ENCODE results near the gene HDAC2. TPM values are rescaled to one million over a fixed set of nuclear protein-coding genes. Genes with fewer than 3 reads are reported as not detected.
"Not testable (repeated sequence)": the region's sequence is repeated elsewhere in the genome, so short reads cannot be mapped to it uniquely, and the experiment has no call there.

The HDAC2 gene
- total and polyA plus RNA-seq, 3 experiments from 2014 or later, result 76.8 to 121 (median 115) TPM

DNA sequence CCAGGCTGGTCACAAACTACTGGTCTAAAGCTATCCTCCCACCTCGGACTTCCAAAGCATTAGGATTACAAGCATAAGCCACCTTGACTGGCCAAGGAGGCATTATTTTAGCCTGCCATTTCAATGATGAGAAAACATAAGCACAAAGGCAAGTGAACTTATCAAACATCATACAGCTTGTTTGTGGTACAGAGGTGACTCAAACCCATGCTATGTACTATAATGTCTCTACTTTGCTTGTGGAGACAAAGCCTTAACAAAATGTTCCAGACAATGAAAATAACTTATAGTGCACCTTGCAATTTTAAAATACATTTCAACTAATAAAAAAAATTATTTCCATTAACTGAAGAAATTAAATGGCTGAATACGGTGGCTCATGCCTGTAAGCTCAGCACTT is 26.2 kb downstream of the HDAC2 start:
- ChIA-PET POLR2A (no interaction called here), CTCF (interaction anchor here (1.3 kb wide), 1 partner anchor 8 kb away, joined by 3 read pairs; no protein-coding TSS in a partner anchor)
- Histone ChIP-seq H3K27me3 (ENCODE audit: insufficient read depth, low read length, poor library complexity, severe bottlenecking) (no peaks in the 10 kb centered on the region), H3K27ac (ENCODE audit: low read depth, low read length) (no peak overlapping the region), H3K4me3 (ENCODE audit: low read length) (no peak overlapping the region), H3K36me3 (ENCODE audit: insufficient read depth, low read length) (no peaks in the 10 kb centered on the region), H3K9me3 (ENCODE audit: low read length) (no peaks in the 10 kb centered on the region), H3K4me1 (ENCODE audit: insufficient read depth, low read length) (no peaks in the 10 kb centered on the region)
- no peak for DNase-seq
- Mint-ChIP-seq H3K27ac (no peak overlapping the region), H3K36me3 (peaks cover 0 to 76% (median 19%) of the 10 kb centered on the region in 3 donors), H3K4me1 (peaks cover 0 to 4% (median 2%) of the 10 kb centered on the region in 3 donors), H3K4me3 (no peak overlapping the region), H3K9me3 (no peaks in the 10 kb centered on the region), H3K27me3 (no peaks in the 10 kb centered on the region)

- ChIA-PET CTCF (interaction anchor here (1.1 to 1.8 kb wide), 2 partner anchors 12 to 31 kb away, joined by 3 to 6 read pairs; no protein-coding TSS in a partner anchor), POLR2A (no interaction called here)
- H3K9me3 ChIP-seq (ENCODE audit: low read length), result no peaks in the 10 kb centered on the region
- no peak overlapping the region for H3K27ac ChIP-seq (ENCODE audit: low read depth, low read length)
- no peaks in the 10 kb centered on the region for H3K36me3 ChIP-seq (ENCODE audit: insufficient read depth, low read length)
- Mint-ChIP-seq H3K4me1 (no peaks in the 10 kb centered on the region), H3K27ac (peak overlapping the region in 2 of 8 donors; percentile 14 to 51), H3K4me3 (no peak overlapping the region), H3K27me3 (no peaks in the 10 kb centered on the region), H3K36me3 (peaks cover 0 to 63% (median 15%) of the 10 kb centered on the region in 3 donors), H3K9me3 (no peaks in the 10 kb centered on the region)
- no peak for DNase-seq
- H3K27me3 ChIP-seq (ENCODE audit: insufficient read depth, low read length, poor library complexity, severe bottlenecking), result no peaks in the 10 kb centered on the region
- no peak overlapping the region for H3K4me3 ChIP-seq (ENCODE audit: low read length)
- H3K4me1 ChIP-seq (ENCODE audit: insufficient read depth, low read length), result no peaks in the 10 kb centered on the region
Measured at GRCh38 chr6:113939825-113940224, 31.1 kb downstream of the HDAC2 start.

- H3K27me3 Mint-ChIP-seq, result no peaks in the 10 kb centered on the region
- H3K4me3 ChIP-seq (ENCODE audit: low read length), result no peak overlapping the region
- DNase-seq, result peak in 2 of 5 donors; percentile 15 to 27
Measured at GRCh38 chr6:113936093-113936934, 34.6 kb downstream of the HDAC2 start.

GRCh38 chr6:113934101-113934500 is 36.8 kb downstream of the HDAC2 start:
- ChIA-PET POLR2A (no interaction called here), CTCF (no interaction called here)
- Mint-ChIP-seq H3K27ac (no peak overlapping the region), H3K36me3 (peaks cover 3 to 10% (median 10%) of the 10 kb centered on the region in 3 donors), H3K4me3 (no peak overlapping the region), H3K9me3 (peaks cover 10 to 18% (median 15%) of the 10 kb centered on the region in 5 donors), H3K27me3 (no peaks in the 10 kb centered on the region), H3K4me1 (no peaks in the 10 kb centered on the region)
- Histone ChIP-seq H3K4me1 (ENCODE audit: insufficient read depth, low read length) (no peaks in the 10 kb centered on the region), H3K27ac (ENCODE audit: low read depth, low read length) (no peak overlapping the region), H3K36me3 (ENCODE audit: insufficient read depth, low read length) (no peaks in the 10 kb centered on the region), H3K9me3 (ENCODE audit: low read length) (no peaks in the 10 kb centered on the region), H3K27me3 (ENCODE audit: insufficient read depth, low read length, poor library complexity, severe bottlenecking) (no peaks in the 10 kb centered on the region), H3K4me3 (ENCODE audit: low read length) (no peak overlapping the region)
- DNase-seq, result no peak

More at GRCh38 chr6:113936093-113936934, 34.6 kb downstream of the HDAC2 start:
- Mint-ChIP-seq H3K27ac (peak overlapping the region in 3 of 8 donors; percentile 44 to 63 (median 58)), H3K36me3 (peaks cover 0 to 31% (median 1%) of the 10 kb centered on the region in 3 donors), H3K4me1 (no peaks in the 10 kb centered on the region), H3K4me3 (no peak overlapping the region), H3K9me3 (peaks cover 0 to 3% (median 0%) of the 10 kb centered on the region in 5 donors)
- no peaks in the 10 kb centered on the region for H3K4me1 ChIP-seq (ENCODE audit: insufficient read depth, low read length)
- no peaks in the 10 kb centered on the region for H3K9me3 ChIP-seq (ENCODE audit: low read length)
- H3K27me3 ChIP-seq (ENCODE audit: insufficient read depth, low read length, poor library complexity, severe bottlenecking), result no peaks in the 10 kb centered on the region
- POLR2A ChIA-PET, result no interaction called here
- CTCF ChIA-PET, result interaction anchor here (0.7 to 2.0 kb wide), 4 partner anchors 9 to 27 kb away, joined by 3 to 6 read pairs (median 3); no protein-coding TSS in a partner anchor
- no peak overlapping the region for H3K27ac ChIP-seq (ENCODE audit: low read depth, low read length)
- H3K36me3 ChIP-seq (ENCODE audit: insufficient read depth, low read length), result no peaks in the 10 kb centered on the region

DNA sequence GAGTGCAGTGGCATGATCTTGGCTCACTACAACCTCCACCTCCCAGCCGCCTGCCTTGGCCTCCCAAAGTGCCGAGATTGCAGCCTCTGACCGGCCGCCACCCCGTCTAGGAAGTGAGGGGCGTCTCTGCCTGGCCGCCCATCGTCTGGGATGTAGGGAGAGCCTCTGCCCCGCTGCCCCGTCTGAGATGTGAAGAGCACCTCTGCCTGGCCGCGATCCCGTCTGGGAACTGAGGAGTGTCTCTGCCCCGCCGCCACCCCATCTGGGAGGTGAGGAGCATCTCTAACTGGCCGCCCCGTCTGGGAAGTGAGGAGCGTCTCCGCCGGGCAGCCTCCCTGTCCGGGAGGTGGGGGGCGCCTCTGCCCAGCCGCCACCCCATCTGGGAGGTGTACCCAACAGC is 39.0 kb downstream of the HDAC2 start:
- CTCF ChIA-PET; H3K27ac ChIP-seq (ENCODE audit: low read depth, low read length); H3K27ac Mint-ChIP-seq; POLR2A ChIA-PET; H3K9me3 ChIP-seq (ENCODE audit: low read length); H3K4me3 ChIP-seq (ENCODE audit: low read length); H3K4me3 Mint-ChIP-seq; DNase-seq; H3K4me1 ChIP-seq (ENCODE audit: insufficient read depth, low read length); H3K4me1 Mint-ChIP-seq; H3K27me3 ChIP-seq (ENCODE audit: insufficient read depth, low read length, poor library complexity, severe bottlenecking); H3K36me3 ChIP-seq (ENCODE audit: insufficient read depth, low read length); H3K27me3 Mint-ChIP-seq: not testable (repeated sequence)
- peaks cover 0 to 10% (median 3%) of the 10 kb centered on the region in 3 donors for H3K36me3 Mint-ChIP-seq
- peaks cover 12 to 25% (median 19%) of the 10 kb centered on the region in 5 donors for H3K9me3 Mint-ChIP-seq

GRCh38 chr6:113930183-113930582 is 40.8 kb downstream of the HDAC2 start:
- POLR2A ChIA-PET, result no interaction called here
- H3K36me3 Mint-ChIP-seq, result peaks cover 0 to 10% (median 3%) of the 10 kb centered on the region in 3 donors
- Histone ChIP-seq H3K36me3 (ENCODE audit: insufficient read depth, low read length) (no peaks in the 10 kb centered on the region), H3K9me3 (ENCODE audit: low read length) (no peaks in the 10 kb centered on the region), H3K4me1 (ENCODE audit: insufficient read depth, low read length) (no peaks in the 10 kb centered on the region), H3K27ac (ENCODE audit: low read depth, low read length) (no peak overlapping the region), H3K27me3 (ENCODE audit: insufficient read depth, low read length, poor library complexity, severe bottlenecking) (no peaks in the 10 kb centered on the region), H3K4me3 (ENCODE audit: low read length) (no peak overlapping the region)
- H3K4me1 Mint-ChIP-seq, result no peaks in the 10 kb centered on the region
- no peak overlapping the region for H3K4me3 Mint-ChIP-seq
- H3K27ac Mint-ChIP-seq, result no peak overlapping the region
- peaks cover 3 to 10% of the 10 kb centered on the region in 2 donors for H3K27me3 Mint-ChIP-seq
- peaks cover 12 to 25% (median 19%) of the 10 kb centered on the region in 5 donors for H3K9me3 Mint-ChIP-seq
- CTCF ChIA-PET, result no interaction called here
- DNase-seq, result no peak

DNA sequence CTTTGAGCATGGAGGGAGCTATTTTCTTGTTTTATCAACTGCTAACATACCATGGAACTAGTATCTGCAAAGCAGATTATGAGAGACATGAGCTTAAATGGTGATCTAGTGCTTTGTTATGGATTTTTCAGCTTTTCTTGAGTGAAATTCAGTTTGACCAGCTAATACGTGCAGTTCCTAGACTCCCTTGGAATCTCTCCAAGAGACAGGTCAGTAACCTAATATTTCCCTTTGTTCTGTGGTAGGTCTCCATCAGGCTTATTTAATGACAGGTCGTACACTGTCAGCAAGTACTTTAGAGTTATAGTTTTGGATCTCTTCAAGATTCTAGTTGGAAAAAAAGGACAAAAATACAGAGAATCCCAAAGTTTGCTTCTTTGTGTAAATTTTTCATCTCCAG is 43.9 kb downstream of the HDAC2 start:
- no peak overlapping the region for H3K4me3 Mint-ChIP-seq
- peaks cover 5 to 10% of the 10 kb centered on the region in 2 donors for H3K27me3 Mint-ChIP-seq
- Histone ChIP-seq H3K4me1 (ENCODE audit: insufficient read depth, low read length) (no peaks in the 10 kb centered on the region), H3K4me3 (ENCODE audit: low read length) (no peak overlapping the region), H3K27me3 (ENCODE audit: insufficient read depth, low read length, poor library complexity, severe bottlenecking) (no peaks in the 10 kb centered on the region), H3K9me3 (ENCODE audit: low read length) (no peaks in the 10 kb centered on the region), H3K27ac (ENCODE audit: low read depth, low read length) (no peak overlapping the region), H3K36me3 (ENCODE audit: insufficient read depth, low read length) (no peaks in the 10 kb centered on the region)
- no peak for DNase-seq
- ChIA-PET POLR2A (no interaction called here), CTCF (no interaction called here)
- H3K9me3 Mint-ChIP-seq, result peaks cover 9 to 25% (median 19%) of the 10 kb centered on the region in 5 donors
- H3K27ac Mint-ChIP-seq, result no peak overlapping the region
- no peaks in the 10 kb centered on the region for H3K4me1 Mint-ChIP-seq
- H3K36me3 Mint-ChIP-seq, result peaks cover 0 to 10% (median 3%) of the 10 kb centered on the region in 3 donors

GRCh38 chr6:113925378-113925777 is 45.6 kb downstream of the HDAC2 start:
- DNase-seq, result no peak

More at GRCh38 chr6:113925378-113925777, 45.6 kb downstream of the HDAC2 start:
- peaks cover 9 to 19% (median 17%) of the 10 kb centered on the region in 5 donors for H3K9me3 Mint-ChIP-seq
- peaks cover 5 to 10% of the 10 kb centered on the region in 2 donors for H3K27me3 Mint-ChIP-seq
- ChIA-PET CTCF (no interaction called here), POLR2A (no interaction called here)
- no peaks in the 10 kb centered on the region for H3K9me3 ChIP-seq (ENCODE audit: low read length)
- peaks cover 0 to 10% (median 3%) of the 10 kb centered on the region in 3 donors for H3K36me3 Mint-ChIP-seq
- no peak overlapping the region for H3K4me3 ChIP-seq (ENCODE audit: low read length)
- H3K27ac ChIP-seq (ENCODE audit: low read depth, low read length), result no peak overlapping the region
- no peak overlapping the region for H3K4me3 Mint-ChIP-seq
- peaks cover 11% of the 10 kb centered on the region in 3 donors for H3K4me1 Mint-ChIP-seq
- H3K36me3 ChIP-seq (ENCODE audit: insufficient read depth, low read length), result no peaks in the 10 kb centered on the region
- H3K4me1 ChIP-seq (ENCODE audit: insufficient read depth, low read length), result no peaks in the 10 kb centered on the region
- no peaks in the 10 kb centered on the region for H3K27me3 ChIP-seq (ENCODE audit: insufficient read depth, low read length, poor library complexity, severe bottlenecking)
- H3K27ac Mint-ChIP-seq, result no peak overlapping the region

Measured in CD8-positive, alpha-beta memory T cell (primary cell).